Embryonic facial prominence (tissue), 1 donor: Measurements from ENCODE around the gene ITM2C.

Experiments used
- DNase-seq: peaks from one replicate; pipeline ENCODE4 v3.0.0-alpha.2; 2016; ENCODE audit errors: extremely low spot score

The ITM2C gene

DNA sequence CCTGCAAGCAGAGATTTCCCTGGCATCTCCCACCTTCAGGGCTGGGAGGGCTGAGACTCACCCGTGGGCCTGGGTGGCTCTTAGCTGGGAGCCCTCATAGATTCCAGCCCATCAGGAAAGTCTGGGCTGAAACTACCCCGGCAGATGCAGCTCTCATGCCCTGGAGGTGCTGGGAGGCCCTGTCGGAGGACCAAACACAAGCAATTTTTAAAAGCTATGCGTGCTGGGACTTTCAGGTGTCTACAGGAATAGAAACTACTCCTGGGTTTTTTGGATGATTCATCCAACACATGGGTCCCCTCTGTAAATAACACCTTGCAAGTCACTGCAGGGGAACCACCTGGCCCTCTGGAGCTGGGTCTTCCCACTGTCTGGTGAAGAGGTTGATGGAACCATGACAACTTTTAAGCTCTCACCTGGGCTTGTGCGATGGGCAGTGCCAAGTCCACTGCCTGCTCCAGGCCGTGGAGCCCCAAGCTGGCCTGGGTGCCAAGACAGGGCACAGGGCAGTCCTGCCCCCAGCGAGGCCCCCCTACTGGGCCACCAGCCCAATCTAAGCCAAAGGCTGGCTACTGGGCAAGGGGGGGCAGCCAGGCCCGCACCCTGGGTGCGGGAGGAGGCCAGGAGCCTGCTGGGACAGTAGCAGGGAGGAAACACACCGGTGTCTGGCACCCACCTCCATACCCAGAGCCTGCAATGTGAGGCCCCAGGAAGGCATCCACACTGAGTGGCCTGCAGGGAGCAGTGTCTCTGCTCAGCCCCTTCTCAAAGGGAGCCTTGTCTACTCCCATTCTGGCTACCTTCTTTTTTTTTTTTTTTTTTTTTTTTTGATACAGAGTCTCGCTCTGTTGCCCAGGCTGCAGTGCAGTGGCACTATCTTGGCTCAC, 61.4 kb downstream of the ITM2C start:
- no peak for DNase-seq

DNA sequence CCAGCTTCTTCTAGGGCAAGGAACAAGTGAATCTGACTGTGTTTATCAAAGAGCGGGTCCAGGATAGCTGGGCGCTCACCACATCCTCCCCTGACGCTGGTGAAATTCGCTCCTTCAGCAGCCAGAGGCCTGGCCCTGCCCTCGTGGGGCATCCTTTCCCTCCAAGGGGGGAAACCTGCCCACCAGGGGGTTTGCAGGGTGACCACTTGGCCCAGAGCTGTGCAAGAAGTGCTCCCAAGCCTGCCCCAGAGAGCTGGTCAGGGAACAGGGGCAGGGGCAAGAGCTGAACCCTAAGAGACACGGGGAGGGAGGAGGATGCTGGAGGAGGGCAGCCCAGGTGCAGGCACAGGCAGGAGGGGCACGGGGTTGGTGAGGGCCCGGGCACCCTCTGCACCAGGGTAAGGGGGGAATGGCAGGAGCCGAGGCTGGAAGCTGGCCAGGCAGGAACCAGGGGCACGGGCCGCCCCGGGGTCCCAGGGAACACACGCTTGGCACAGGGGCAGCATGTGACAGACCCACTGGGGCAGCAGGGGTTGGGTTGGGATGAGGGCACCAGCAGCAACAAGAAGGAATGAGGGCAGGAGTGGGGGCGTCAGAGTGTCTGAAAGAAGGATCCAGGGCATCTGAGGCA, 63.1 kb downstream of the ITM2C start:
- no peak for DNase-seq
